VCaP (cell line): ENCODE results near the gene LMF1.
"Not testable (repeated sequence)": the region's sequence is repeated elsewhere in the genome, so short reads cannot be mapped to it uniquely, and the experiment has no call there.

Source experiments
- H3K27ac ChIP-seq: fragments of 450-650 bp; 2 replicates; pipeline ENCODE4 v1.5.1; 2017
- TF ChIP-seq, protein P1 (sequence below): fragments of 450-650 bp; conservative IDR thresholded peaks from 2 replicates; pipeline ENCODE4 v1.5.1; 2017; ENCODE audit warnings: mild to moderate bottlenecking, moderate library complexity

Gene LMF1

DNA sequence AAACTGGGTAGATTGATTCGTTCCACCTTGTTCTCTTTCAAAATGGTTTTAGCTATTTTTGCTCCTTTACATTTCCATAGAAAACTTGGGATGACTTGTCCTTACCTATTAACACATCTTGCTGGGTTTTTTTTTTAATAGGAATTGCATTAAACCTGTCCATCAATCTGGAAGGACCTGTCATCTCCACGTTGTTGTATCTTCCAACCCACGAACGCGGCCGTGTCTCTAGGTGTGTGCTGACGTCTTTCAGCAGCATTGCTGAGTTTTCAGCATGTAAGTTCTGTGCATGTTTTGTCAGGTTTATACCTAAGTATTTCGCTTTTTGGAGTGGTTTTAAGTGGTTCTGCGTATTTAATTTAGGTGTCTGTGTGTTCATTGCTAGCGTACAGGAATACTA, 109.9 kb downstream of the LMF1 start:
- no peak overlapping the region for H3K27ac ChIP-seq
- TF ChIP-seq, protein P1, sequence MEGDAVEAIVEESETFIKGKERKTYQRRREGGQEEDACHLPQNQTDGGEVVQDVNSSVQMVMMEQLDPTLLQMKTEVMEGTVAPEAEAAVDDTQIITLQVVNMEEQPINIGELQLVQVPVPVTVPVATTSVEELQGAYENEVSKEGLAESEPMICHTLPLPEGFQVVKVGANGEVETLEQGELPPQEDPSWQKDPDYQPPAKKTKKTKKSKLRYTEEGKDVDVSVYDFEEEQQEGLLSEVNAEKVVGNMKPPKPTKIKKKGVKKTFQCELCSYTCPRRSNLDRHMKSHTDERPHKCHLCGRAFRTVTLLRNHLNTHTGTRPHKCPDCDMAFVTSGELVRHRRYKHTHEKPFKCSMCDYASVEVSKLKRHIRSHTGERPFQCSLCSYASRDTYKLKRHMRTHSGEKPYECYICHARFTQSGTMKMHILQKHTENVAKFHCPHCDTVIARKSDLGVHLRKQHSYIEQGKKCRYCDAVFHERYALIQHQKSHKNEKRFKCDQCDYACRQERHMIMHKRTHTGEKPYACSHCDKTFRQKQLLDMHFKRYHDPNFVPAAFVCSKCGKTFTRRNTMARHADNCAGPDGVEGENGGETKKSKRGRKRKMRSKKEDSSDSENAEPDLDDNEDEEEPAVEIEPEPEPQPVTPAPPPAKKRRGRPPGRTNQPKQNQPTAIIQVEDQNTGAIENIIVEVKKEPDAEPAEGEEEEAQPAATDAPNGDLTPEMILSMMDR = no peak

DNA sequence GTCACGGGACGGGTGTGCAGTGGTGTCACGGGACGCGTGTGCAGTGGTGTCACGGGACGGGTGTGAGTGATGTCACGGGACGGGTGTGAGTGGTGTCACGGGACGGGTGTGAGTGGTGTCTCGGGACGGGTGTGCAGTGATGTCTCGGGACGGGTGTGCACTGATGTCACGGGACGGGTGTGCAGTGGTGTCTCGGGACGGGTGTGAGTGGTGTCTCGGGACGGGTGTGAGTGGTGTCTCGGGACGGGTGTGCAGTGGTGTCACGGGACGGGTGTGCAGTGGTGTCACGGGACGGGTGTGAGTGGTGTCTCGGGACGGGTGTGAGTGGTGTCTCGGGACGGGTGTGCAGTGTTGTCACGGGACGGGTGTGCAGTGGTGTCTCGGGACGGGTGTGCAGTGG, 111.8 kb downstream of the LMF1 start:
- not testable (repeated sequence) for H3K27ac ChIP-seq

DNA sequence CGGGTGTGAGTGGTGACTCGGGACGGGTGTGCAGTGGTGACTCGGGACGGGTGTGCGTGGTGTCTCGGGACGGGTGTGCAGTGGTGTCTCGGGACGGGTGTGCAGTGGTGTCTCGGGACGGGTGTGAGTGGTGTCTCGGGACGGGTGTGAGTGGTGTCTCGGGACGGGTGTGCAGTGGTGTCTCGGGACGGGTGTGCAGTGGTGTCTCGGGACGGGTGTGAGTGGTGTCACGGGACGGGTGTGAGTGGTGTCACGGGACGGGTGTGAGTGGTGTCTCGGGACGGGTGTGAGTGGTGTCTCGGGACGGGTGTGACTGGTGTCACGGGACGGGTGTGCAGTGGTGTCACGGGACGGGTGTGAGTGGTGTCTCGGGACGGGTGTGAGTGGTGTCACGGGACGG, 112.3 kb downstream of the LMF1 start:
- not testable (repeated sequence) for H3K27ac ChIP-seq

DNA sequence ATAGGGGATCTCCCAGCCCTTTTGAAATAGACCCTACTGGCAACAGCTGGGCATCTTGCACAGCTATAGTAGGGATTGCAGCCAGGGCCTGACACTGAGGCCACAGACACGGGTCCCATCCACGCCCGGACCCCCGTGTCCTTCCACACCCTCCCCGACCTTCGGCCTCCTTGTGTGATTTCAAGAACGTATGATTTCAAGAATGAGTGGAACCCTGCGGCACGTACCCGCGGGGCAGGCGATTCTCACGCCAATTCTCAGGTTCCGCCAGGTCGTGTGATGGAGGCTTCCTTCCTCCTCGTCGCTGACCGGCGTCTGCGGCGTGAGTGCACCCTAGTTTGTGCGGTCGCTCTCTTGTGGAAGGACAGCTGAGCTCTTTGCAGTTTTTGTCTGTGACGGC, 114.0 kb downstream of the LMF1 start:
- no peak overlapping the region for H3K27ac ChIP-seq
- TF ChIP-seq, protein P1 = no peak

DNA sequence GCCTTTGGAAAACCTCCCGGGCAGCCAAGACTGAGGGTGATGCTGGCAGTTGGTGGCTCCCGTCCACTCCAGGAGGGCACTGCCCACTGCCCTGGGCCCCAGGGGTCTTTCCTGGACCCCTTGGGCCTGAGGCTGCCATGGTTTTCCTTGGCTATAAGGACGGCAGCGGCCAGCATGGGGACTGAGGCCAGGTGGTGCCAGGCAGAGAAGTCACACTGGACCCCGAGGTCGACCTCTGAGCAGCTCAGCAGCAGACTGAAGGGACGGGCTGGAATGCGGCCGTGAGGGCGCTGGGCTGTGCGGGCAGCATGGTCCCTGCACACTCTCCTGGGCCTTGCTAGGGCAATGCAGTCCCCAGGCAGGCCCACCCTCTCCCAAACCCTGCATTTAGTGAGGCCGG, 114.7 kb downstream of the LMF1 start:
- TF ChIP-seq, protein P1 = no peak
- H3K27ac ChIP-seq = no peak overlapping the region

DNA sequence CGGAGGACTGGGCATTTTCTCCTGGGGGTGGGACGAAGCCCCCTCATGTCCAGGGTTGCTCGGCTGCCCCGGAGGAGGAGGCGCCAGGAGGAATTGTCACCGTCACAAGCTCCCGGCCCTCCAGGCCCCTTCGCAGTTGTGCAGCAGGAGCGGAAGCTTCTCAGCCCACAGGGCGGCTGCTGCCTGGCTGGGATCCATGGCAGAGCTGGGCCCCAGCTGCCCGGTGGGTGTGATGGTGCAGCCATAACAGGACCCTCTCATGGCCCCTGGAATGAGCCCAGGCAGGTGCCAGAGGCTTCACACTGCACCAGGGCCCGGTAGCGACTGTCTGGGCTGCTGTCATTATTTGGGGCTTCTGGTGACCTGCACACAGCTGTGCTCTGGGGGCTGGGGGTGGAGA, 115.3 kb downstream of the LMF1 start:
- TF ChIP-seq, protein P1 = no peak

DNA sequence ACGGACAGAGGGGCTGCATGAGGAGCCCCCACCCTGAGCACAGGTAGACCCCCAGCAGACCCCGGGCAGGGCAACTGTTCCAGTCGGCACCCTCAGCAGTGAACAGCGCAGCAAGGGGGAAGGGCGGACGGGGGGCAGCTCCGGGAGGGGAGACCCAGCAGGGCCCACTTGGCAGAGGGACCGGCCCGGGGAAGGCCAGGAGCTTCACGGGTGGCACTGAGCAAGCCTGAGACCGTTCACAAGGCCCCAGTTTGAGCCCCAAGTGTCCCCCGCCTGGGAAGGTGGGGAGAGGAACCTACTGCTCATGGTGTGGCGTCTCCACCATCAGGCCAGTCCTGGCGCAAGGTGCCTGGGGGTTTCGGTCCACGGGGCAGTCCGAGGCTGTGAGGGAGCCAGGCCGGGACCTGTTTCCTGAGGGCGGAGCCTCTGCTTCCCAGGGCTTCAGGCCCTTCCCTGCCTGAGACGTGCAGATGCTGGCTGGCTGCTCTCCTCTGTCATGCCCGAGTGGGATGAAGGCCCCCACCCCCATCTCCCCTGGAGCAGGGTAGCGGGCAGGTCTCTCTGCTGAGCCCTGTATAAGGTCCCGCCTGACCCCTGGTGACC, 115.9 kb downstream of the LMF1 start:
- TF ChIP-seq, protein P1 = no peak
- no peak overlapping the region for H3K27ac ChIP-seq

More for the DNA sequence above, 115.3 kb downstream of the LMF1 start:
- no peak overlapping the region for H3K27ac ChIP-seq

DNA sequence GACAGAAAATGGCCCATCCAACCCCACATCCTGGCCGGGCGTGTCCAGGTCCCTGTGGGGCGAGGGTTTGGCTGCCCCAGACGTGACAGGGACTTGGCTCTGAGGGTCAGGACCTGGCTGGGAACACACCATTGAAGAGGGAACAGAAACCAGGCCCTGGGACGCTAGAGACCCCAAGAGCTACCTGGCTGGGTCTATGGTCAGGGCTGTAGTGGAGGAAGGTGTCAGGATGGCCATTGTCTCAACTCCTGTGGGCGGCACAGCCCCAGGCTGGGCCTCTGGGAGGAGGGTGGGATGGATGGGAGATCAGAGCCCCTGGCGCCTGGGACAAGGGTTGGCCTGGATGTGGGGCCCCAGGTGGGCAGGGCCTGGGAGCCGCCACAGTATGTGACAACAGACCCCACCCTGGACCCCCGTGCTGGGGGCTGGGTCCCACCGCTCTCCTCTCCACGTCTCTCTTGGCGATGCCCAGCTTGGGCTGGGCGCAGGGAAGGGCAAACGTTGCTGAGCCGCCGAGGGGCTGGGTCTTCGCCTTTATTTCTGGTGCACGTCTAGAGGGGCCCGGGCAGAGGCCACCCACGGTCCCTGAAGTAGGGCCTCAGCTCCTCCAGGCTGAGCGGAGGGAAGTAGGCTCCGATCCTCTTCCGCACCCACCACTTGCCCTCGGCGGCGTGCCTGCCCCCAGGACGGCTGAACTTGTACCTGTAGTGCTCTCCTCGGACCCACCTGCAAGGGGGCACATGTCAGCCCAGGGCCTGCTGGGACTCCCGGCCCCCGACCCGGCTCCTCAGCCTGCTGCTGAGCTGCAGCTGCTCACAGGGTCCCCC, 116.6 kb downstream of the LMF1 start:
- TF ChIP-seq, protein P1 = no peak
- H3K27ac ChIP-seq = no peak overlapping the region
